ENCODE measurements around the gene PRKCA.

DNA sequence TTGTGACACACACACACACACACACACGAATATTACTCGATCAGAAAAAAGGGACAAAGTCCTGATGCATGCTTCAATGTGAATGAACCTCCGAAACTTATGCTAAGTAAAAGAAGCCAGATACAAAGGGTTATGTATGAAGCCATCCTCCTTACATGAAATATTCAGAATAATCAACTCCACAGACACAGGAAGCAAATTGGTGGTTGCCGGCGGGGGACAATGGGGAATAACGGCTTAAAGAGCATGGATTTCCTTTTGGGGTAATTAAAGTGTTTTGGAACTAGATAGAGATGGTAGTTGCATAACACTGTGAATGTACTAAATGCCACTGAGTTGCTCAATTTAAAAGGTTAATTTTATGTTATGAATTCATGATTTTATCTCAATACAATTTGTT is 524.4 kb downstream of the PRKCA start:
- TF ChIP-seq, protein P1, sequence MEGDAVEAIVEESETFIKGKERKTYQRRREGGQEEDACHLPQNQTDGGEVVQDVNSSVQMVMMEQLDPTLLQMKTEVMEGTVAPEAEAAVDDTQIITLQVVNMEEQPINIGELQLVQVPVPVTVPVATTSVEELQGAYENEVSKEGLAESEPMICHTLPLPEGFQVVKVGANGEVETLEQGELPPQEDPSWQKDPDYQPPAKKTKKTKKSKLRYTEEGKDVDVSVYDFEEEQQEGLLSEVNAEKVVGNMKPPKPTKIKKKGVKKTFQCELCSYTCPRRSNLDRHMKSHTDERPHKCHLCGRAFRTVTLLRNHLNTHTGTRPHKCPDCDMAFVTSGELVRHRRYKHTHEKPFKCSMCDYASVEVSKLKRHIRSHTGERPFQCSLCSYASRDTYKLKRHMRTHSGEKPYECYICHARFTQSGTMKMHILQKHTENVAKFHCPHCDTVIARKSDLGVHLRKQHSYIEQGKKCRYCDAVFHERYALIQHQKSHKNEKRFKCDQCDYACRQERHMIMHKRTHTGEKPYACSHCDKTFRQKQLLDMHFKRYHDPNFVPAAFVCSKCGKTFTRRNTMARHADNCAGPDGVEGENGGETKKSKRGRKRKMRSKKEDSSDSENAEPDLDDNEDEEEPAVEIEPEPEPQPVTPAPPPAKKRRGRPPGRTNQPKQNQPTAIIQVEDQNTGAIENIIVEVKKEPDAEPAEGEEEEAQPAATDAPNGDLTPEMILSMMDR (IDR thresholded peaks at IDR 0.05): no peak
- no peak for TF ChIP-seq EP300 (IDR thresholded peaks at IDR 0.05)
- no peak for TF ChIP-seq POLR2A (IDR thresholded peaks at IDR 0.05; ENCODE audit: low read length)
- no peak for TF ChIP-seq HDAC2 (IDR thresholded peaks at IDR 0.05)
- TF ChIP-seq, protein P2, sequence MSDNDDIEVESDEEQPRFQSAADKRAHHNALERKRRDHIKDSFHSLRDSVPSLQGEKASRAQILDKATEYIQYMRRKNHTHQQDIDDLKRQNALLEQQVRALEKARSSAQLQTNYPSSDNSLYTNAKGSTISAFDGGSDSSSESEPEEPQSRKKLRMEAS (IDR thresholded peaks at IDR 0.05): no peak
